HTERT RPE-1 (cell line): Measurements from ENCODE around the gene IQGAP2.

Experiments used
- in situ Hi-C: fragments of 300-500 bp; cut with MboI; formaldehyde crosslinking; loops from 4 replicates; pipeline ENCODE4 v1.14.3; 2020; ENCODE audit warnings: low sequenced_read_pairs

IQGAP2 gene

GRCh38 chr5:76560952-76561891 is 158.1 kb downstream of the IQGAP2 start:
- in situ Hi-C loops: no loop called here

DNA sequence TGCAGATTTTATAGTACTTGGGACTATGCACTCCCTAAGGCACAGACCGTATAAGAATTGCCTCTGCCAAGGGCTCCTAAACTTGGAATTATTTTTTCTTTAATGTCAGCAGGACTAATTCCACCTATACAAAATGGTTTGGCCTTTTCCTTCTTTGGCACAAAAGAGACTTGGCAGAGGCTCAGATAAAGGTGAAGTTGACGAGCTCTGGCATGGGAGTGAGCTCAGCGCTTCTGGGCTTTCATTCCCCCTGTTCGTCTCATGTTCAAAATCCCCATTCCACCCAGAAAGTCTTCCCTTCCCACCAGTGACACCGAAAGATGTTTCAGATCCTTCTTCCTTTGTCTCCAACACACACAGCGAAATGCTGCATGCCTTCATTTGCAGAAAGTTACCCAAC is 158.9 kb downstream of the IQGAP2 start:
- in situ Hi-C loops: no loop called here

DNA sequence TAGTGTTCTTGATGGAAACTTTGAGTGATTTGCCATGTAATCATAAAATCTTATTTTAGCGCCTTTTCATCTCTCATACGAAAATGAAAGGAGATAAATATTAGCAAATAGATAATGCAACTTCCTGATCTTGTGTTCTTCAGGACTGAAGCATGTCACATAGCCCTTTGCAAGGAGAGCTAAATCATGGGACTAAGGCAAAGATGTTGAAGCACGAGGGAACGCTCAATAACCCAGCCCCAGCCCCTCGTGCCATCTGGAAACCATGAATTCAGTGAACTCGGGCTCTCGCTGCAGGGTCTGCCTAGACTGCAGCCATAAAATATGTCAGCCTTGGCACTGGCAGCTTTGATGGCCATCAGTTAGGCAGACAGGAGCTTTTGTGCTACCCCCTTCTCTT is 161.9 kb downstream of the IQGAP2 start:
- in situ Hi-C loops: no loop called here

- in situ Hi-C loops: no loop called here
These were observed 167.1 kb downstream of the IQGAP2 start for GRCh38 chr5:76570153-76570552.

GRCh38 chr5:76571559-76571958 is 168.5 kb downstream of the IQGAP2 start:
- in situ Hi-C loops: no loop called here

DNA sequence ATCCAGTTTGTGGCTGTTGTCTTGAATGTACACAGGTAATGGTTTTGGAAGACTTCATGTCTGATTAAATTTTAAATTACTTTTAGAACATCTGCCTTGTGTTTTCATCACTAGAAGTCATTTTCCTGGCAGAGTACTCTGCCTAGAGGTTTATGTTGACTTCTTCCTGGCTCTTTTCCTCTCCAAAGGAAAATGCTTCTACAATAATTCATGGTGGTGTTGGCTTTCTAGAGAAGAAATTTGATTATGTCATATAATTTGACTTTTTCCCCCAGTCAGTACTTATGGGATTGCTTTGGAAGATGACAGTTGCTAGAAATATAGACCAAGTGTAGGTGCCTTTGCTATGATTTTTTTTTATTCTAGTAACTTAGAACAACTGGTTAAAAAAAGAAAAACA is 173.4 kb downstream of the IQGAP2 start:
- in situ Hi-C loops: no loop called here

DNA sequence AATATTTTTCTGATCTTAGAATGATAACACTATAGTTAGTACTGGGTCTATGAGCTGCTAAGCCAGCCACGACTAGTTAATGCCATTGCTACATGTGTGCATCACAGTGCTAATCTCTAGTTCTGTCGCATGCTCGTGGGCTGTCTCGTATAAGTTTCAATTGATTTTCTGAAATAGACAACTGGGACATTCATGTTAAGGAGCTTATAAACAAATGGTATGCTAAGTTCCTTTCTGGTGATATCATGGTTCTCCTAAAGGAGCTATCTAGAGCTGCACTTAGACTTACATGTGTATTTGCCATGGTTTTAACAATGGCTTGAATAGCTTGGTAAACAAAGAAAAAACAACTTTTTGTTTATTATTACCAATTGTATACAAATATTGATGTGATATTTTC is 173.9 kb downstream of the IQGAP2 start:
- in situ Hi-C loops: no loop called here

DNA sequence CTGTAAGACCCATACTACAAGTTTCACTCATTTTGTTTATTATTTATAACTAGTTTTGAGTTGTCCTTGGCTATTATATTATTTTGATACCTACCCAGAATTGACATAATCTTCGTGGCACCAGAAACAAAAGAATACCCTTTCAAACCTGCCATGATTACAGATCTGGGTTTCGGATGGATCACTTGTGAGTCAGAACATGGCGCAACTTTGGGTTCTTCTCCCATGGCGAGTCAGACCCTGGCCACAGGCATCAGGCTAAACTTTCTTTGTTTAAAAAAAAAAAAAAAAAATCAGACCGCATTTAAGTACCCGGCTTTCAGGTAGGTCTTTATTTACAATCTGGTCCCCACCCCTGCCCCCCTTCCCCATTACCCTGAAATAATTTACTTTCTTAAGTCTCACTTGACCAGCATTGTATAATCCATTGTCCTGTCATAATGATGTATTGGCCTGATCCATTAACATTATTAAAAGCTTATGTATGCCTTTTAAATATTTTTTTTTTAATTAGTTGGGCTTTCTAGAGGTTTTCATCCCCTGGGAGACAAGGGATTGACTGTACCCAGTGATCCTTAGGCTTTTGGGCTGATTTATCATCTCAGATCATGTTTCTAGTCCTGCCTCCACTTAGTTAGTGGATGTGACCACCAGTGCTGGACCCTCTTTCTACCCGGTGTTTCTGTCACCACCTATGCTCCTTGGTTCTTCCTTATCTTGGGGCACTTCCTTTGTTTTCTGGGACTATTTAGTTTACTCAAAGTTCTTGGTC is 176.3 kb downstream of the IQGAP2 start:
- in situ Hi-C loops: no loop called here

- in situ Hi-C loops: no loop called here
These were observed 177.9 kb downstream of the IQGAP2 start for GRCh38 chr5:76580981-76581380.

- in situ Hi-C loops: no loop called here
These were observed 179.4 kb downstream of the IQGAP2 start for GRCh38 chr5:76582230-76583162.

- in situ Hi-C loops: no loop called here
These were observed 180.3 kb downstream of the IQGAP2 start for GRCh38 chr5:76583163-76584047.

- in situ Hi-C loops: no loop called here
These were observed 182.7 kb downstream of the IQGAP2 start for GRCh38 chr5:76585783-76586217.

GRCh38 chr5:76586531-76586930 is 183.4 kb downstream of the IQGAP2 start:
- in situ Hi-C loops: no loop called here

- in situ Hi-C loops: no loop called here
These were observed 186.9 kb downstream of the IQGAP2 start for GRCh38 chr5:76590027-76590426.

DNA sequence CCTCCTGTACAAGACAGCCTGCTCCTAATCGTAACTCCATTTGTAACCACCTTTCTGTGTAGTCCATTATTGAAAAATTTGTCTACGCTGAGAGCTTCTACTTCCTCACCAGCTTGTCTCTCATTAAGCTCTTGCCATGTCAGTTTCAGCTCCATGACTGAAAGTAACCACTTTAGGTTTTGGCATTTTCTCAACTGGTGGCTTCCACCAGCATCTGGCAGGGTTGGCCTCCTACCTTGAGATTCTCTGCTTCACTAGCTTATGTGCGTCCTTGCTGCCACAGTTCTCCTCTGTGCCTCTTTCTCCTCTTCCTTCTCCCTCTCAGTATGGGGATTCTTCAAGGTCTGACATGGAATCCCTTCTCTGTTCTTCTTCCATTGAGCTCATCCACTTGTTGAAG is 188.3 kb downstream of the IQGAP2 start:
- in situ Hi-C loops: no loop called here

GRCh38 chr5:76592692-76593091 is 189.6 kb downstream of the IQGAP2 start:
- in situ Hi-C loops: no loop called here

DNA sequence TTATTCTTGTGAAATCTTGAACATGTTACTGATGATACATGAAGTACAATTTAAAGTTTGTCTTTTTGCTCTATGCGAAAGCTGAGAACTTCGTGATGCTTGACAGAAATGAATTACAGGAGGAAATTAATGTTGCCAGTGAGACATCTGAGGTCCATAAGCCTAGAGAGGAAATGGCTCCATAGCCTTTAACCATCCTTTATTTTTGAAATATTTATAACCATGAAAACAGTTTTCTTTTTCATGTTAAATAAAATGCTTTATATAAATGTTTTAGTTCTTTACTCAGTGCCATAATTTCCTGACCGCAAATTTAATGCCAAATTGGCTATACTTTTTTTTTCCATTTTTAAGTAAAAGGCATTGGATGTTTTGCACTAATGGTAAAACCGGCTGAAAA is 191.0 kb downstream of the IQGAP2 start:
- in situ Hi-C loops: no loop called here

GRCh38 chr5:76595755-76596481 is 192.8 kb downstream of the IQGAP2 start:
- in situ Hi-C loops: no loop called here

- in situ Hi-C loops: no loop called here
These were observed 195.4 kb downstream of the IQGAP2 start for GRCh38 chr5:76598531-76598930.
